ENCODE results near the gene BBS2.
"Not testable (repeated sequence)": the region's sequence is repeated elsewhere in the genome, so short reads cannot be mapped to it uniquely, and the experiment has no call there.

Gene BBS2

GRCh38 chr16:56520251-56520577, 390 bp upstream of the BBS2 start:
- no peak for DNase-seq

GRCh38 chr16:56518425-56518824, 1.4 kb downstream of the BBS2 start:
- DNase-seq: no peak

- no peak for DNase-seq
Observed at GRCh38 chr16:56517206-56517605, 2.6 kb downstream of the BBS2 start.

DNA sequence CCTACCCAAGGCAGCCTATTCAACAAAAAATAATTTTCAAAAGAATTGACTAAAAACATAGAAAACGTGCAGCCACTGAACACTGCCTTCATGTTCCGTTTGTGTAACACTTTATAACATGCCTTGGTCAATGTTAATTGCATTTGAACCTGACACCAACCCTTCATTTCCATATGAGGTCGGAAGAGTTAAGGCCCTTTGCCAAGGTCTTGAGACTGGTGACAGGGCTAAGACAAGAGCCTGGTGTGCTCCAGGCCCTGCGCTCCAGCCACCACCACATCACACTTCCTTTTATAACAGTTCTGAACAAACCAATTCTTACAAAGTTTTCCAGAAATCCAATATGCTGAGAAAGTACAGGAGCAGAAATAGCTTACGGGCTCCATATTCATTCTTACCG, 4.2 kb downstream of the BBS2 start:
- no peak for DNase-seq

DNA sequence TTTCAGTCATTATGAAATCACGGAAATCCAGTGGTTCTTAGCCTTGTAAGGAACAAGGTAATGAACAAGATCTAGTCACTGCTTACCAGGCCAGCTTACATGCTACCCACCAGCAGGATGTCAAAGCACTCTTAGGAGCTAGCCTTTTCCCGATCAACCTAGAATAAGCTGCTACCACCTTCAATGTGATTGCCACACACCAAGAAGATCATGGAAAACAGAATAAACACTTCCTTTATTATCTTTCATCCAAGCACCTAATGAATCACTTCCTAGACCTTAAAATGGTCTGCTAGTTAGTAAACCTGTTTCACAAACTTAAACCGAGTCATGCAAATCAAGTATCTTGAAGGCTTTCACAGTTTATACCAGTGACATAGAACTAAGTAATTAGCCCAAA, 5.0 kb downstream of the BBS2 start:
- no peak for DNase-seq

DNA sequence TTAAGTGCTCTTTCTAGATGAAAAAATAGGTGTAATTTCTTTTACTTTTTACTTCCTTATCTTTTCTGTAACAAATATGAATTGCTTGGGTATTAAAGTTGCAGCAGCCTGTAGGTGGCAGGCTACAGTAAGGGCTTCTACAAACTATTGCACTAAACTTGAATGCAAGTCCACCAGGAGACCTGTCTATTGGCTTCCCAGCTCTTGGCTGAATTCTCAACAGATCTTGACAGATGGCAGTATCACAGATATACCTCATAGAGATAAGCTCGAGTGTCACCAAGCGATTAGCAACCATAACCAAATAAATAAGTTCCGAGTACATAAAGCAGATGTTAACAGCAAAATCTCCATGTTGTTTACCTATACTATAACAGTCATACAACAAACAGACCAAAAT, 5.9 kb downstream of the BBS2 start:
- DNase-seq: peak; percentile 62

DNA sequence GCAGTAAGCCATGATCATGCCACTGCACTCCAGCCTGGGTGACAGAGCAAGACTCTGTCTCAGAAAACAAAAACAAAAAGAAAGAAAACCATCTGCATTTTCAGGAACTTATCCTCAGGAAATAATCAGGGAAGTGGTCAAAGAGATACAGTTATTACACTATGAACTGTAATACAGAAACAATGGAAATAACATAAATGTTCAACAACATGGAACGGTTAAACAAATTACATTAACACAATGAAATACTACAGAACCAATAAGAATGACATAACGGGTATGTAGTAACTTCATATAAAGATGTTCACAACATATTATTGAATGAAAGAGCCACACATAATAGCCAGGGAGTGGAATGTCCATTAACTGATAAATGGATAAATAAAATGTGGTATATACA, 6.7 kb downstream of the BBS2 start:
- no peak for DNase-seq

DNA sequence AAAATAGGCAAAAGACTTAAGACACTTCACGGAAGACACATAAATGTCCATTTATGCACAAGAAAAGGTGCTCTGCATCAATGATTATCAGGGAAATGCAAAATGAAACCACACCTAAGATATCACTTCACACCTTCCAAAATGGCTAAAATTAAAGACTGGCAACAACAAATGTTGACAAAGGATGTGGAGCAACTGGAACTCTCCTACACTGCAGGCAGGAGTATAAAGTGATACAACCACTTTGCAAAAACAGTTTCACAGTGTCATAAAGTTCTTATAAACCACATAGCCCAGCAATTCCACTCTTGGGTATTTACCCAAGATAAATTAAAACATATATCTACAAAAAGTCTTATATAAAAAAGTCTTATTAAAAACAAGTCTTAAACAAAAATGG, 7.8 kb downstream of the BBS2 start:
- no peak for DNase-seq

DNA sequence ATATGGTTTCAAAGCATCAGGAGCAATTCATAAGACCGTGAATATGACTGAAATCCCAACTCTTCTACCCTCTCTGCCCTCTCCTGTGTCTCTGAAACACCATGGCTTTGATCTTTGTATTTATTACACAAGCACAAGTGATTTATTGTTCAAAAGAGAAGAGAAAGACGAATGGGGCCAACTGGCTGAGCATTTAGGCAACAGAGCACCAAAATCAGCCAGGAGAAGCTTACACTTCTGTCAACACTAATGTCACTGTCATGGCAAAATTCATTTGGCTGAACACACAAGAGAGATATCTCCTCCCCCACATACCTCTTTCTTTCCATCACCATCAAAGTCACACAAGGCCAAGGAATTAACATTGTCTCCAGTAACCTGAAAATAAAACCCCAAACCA, 9.3 kb downstream of the BBS2 start:
- DNase-seq: no peak

GRCh38 chr16:56506941-56507340, 12.9 kb downstream of the BBS2 start:
- no peak for DNase-seq

GRCh38 chr16:56505181-56505580, 14.6 kb downstream of the BBS2 start:
- no peak for DNase-seq

DNA sequence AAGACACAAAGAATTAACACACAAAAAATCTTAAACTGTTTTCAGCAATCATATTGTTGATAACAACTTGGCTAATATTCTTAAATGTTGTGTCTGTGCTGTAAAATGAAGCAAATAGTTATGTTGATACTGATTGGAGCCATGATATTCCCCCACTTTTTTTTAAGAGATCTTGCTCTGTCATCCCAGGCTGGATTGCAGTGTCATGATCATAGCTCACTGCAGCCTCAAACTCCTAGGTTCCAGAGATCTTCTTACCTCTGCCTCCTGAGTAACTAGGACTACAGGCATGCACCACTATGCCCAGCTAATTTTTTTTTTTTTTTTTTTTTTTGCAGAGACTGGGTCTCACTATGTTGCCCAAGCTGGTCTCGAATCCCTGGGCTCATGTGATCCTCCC, 26.0 kb downstream of the BBS2 start:
- DNase-seq: no peak

DNA sequence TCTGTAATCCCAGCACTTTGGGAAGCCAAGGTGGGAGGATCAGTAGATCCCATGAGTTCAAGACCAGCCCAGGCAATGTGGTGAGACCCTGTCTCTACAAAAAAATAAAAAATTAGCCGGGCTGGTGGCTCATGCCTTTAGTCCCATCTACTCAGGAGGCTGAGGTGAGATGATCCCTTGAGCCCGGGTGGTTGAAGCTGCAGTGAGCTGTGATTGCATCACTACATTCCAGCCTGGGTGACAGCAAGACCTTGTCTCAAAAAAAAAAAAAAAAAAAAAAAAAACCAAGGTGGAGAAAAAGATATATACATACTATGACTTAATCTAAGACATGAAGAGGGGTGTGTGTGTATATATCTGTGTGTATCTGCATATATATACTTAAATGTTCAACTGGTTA, 26.7 kb downstream of the BBS2 start:
- no peak for DNase-seq

GRCh38 chr16:56491657-56492261, 28.1 kb downstream of the BBS2 start:
- DNase-seq: no peak

DNA sequence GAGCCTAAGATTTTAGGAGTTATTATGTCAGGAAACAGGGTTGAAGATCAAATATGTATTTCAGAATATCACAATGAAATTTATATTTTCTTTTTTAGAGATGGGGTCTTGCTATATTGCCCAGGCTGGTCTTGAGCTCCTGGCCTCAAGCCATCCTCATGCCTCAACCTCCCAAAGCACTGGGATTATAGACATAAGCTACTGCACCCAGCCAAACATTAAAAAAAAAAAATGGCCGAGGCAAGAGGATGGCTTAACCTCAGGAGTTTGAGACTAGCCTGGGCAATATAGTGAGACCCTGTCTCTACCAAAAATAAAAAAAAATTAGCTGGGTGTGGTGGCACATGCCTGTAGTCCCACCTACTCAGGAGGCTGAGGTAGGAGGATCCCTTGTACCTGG, 31.0 kb downstream of the BBS2 start:
- DNase-seq: not testable (repeated sequence)

DNA sequence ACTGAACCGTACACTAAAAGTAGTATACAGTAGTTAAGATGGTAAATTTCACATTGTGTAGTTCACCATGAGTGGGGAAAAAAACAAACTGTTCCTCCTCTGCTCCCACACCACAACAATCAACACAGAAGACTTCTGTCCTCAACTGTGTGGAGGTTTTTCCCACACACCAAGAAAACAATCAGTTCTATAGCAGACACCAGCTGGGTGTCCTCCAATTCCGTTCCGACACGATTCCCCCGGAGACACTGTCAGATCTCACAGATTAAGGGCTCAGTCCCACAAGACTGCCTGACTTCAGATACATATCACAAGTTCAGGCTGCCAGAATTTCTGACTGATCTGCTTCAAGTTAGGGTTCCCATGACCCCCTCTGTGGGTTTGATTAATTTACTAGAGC, 31.8 kb downstream of the BBS2 start:
- no peak for DNase-seq

DNA sequence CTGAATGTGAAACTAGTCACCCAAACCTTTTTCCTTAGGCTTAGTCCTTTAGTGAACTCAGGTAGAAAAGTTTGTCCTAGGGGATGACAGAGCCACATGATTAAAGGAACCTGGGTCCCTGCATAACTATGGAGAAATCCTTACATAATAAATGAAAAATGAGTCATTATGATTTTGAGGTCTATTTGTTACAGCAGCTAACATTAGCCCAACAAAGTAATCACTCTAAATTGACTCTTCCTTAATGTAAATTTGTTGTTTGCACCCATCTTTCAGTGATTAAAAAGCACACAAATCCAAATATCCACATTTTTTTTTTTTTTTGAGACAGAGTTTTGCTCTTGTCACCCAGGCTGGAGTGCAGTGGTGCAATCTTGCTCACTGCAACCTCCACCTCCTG, 36.4 kb downstream of the BBS2 start:
- no peak for DNase-seq

DNA sequence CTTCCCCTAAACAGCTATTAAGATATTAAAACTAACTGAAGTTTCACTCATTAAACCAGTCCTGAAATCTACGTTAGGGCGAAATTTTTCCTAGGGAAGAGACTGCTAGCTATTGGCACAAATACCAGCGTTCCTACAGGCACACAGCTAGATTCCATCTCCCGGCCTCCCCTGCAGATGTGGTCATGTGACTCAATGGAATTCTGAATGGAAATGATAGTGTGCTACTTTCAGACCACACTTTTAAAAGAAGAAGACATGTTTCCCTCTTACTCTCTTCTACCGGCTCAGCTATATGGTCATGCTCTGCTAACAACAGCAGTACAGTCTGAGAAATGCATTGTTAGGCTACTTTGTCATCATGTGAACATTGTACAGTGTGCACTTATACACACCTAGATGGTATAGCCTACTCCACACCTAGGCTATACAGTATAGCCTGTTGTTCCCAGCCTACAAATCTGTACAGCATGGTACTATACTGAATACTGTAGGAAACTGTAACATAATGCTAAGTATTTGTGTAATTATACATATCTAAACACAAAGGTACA, 37.1 kb downstream of the BBS2 start:
- no peak for DNase-seq

- DNase-seq: no peak
Observed at GRCh38 chr16:56481468-56482122, 38.2 kb downstream of the BBS2 start.

GRCh38 chr16:56480776-56481467, 38.9 kb downstream of the BBS2 start:
- DNase-seq: no peak

DNA sequence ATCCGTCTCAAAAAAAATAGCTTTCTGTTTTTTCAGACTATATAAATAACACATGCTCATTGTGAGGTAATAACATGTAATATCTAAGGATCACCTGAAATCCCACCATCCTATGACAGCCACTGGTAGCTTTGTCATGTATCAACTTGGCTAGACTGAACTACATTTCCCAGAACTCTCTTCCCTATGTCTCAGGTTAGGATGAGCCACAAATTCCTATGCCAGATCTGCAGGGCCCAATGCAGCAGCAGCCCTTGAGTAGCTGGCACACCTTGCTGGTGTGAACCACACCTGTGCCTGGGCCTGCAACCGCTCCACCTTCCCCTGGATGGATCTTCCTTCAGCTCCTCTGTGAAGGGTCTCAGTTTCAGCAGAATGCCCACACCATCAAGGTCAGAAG, 40.4 kb downstream of the BBS2 start:
- DNase-seq: no peak

DNA sequence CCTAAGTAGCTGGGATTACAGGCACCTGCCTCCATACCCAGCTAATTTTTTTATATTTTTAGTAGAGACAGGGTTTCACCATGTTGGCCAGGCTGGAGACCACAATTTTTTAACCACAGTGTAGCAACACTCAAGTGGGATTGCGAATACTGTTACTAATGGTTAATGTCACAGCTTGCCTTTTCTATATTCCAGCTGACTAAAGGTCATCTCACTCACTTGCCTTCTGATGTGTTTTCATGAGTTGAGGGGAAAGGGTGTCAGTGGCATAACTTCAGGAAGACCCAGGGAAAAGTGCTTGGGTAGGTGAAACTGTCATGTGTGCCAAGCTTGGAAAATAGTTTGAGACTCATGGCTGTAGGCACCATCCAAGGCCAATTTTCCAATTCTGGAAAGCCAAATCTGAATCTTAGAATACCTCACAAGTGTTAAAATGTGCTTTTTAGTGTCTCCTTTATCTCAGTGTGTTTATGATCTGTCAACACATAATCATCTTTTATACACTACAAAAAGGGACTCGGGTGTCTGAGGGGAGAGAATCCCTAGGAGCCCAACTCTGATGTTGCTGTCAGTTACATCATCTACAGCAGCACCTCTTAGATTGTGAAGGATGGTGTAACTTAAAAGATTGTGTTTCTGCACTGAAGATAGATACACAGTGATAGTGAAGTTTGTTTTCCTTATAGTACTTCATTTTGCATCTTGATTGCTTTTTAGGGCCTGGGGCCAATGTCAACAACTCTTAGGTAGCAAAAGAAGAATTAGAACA, 41.4 kb downstream of the BBS2 start:
- no peak for DNase-seq

- DNase-seq: no peak
Observed at GRCh38 chr16:56477096-56477878, 42.5 kb downstream of the BBS2 start.
